GM12878 (cell line): ENCODE data around the gene MMP14. TPM values are rescaled to one million over a fixed set of nuclear protein-coding genes. Genes with fewer than 3 reads are reported as not detected.

Source experiments
- ASH2L ChIP-seq: fragments of 300-600, 200-600 bp; sonication (generic); IDR thresholded peaks from 2 replicates; pipeline ENCODE4 v1.6.1; 2017; ENCODE audit warnings: low read depth, mild to moderate bottlenecking, borderline replicate concordance
- BHLHE40 ChIP-seq, 2 experiments: fragments of 450-650 bp in 1 of 2; IDR thresholded peaks; 2 replicates each; pipeline ENCODE4 v1.6.1; 2011 to 2017; ENCODE audit warnings: low read depth in 2 of 2, borderline replicate concordance in 1 of 2, improper control_type of control experiment in 1 of 2, low read length in 1 of 2, mild to moderate bottlenecking in 1 of 2
- CREB1 ChIP-seq: IDR thresholded peaks from 2 replicates; pipeline ENCODE4 v1.6.1; 2012; ENCODE audit warnings: low read depth, mild to moderate bottlenecking, inconsistent platforms
- E4F1 ChIP-seq: fragments of 450-650 bp; IDR thresholded peaks from 2 replicates; pipeline ENCODE4 v1.6.1; 2018; ENCODE audit warnings: borderline replicate concordance, mild to moderate bottlenecking; ENCODE audit not compliant: partially characterized antibody
- EED ChIP-seq: sonication (generic); IDR thresholded peaks from 2 replicates; pipeline ENCODE4 v1.6.1; 2016; ENCODE audit warnings: antibody characterized with exemption, low read depth
- EGR1 ChIP-seq, 2 experiments: IDR thresholded peaks; 1 replicate in 1 of 2; 2 replicates in 1 of 2; pipeline ENCODE4 v1.6.1; 2011 to 2012; ENCODE audit warnings: low read depth in 2 of 2, low read length in 2 of 2, borderline replicate concordance in 1 of 2, mild to moderate bottlenecking in 1 of 2, moderate library complexity in 1 of 2
- ESRRA ChIP-seq: IDR thresholded peaks from 2 replicates; pipeline ENCODE4 v1.6.1; 2012; ENCODE audit warnings: mild to moderate bottlenecking, low read length, improper control_type of control experiment
- HDAC6 ChIP-seq: fragments of 200-600 bp; sonication (generic); IDR thresholded peaks from one replicate; pipeline ENCODE4 v1.8.0; 2017; ENCODE audit warnings: antibody characterized with exemption; ENCODE audit not compliant: unreplicated experiment
- MAX ChIP-seq: IDR thresholded peaks from 2 replicates; pipeline ENCODE4 v1.6.1; 2012; ENCODE audit warnings: low read depth, low read length, improper control_type of control experiment
- MEF2A ChIP-seq: IDR thresholded peaks from 2 replicates; pipeline ENCODE4 v1.6.1; 2011; ENCODE audit warnings: low read depth, mild to moderate bottlenecking, low read length, moderate library complexity; ENCODE audit not compliant: insufficient read depth
- MEF2B ChIP-seq: fragments of 450-650 bp; IDR thresholded peaks from 2 replicates; pipeline ENCODE4 v1.6.1; 2018; ENCODE audit warnings: mild to moderate bottlenecking, moderate library complexity; ENCODE audit not compliant: partially characterized antibody, poor library complexity, severe bottlenecking
- MTA2 ChIP-seq: fragments of 450-650 bp; IDR thresholded peaks from 2 replicates; pipeline ENCODE4 v1.6.1; 2016; ENCODE audit warnings: low read depth, mild to moderate bottlenecking, moderate library complexity
- MXI1 ChIP-seq: fragments of 150-350 bp; IDR thresholded peaks from 2 replicates; pipeline ENCODE4 v1.6.1; 2011; ENCODE audit warnings: low read depth, mild to moderate bottlenecking, inconsistent platforms, low read length, improper control_type of control experiment
- MYB ChIP-seq: fragments of 150-350 bp; IDR thresholded peaks from 2 replicates; pipeline ENCODE4 v1.6.1; 2014; ENCODE audit warnings: mild to moderate bottlenecking, low read depth, low read length, borderline replicate concordance
- NKRF ChIP-seq: fragments of 450-650 bp; conservative IDR thresholded peaks from 2 replicates; pipeline ENCODE4 v1.6.1; 2017; ENCODE audit warnings: mild to moderate bottlenecking, moderate library complexity
- PML ChIP-seq: IDR thresholded peaks from 2 replicates; pipeline ENCODE4 v1.6.1; 2012; ENCODE audit warnings: low read length, inconsistent platforms
- RB1 ChIP-seq: fragments of 450-650 bp; formaldehyde crosslinking; IDR thresholded peaks from 2 replicates; pipeline ENCODE4 v1.6.1; 2017; ENCODE audit warnings: mild to moderate bottlenecking, borderline replicate concordance
- RBBP5 ChIP-seq: fragments of 200-600 bp; sonication (generic); conservative IDR thresholded peaks from 2 replicates; pipeline ENCODE4 v1.6.1; 2016
- SP1 ChIP-seq: IDR thresholded peaks from one replicate; pipeline ENCODE4 v1.6.1; 2011; ENCODE audit warnings: low read depth, low read length
- SREBF1 ChIP-seq: IDR thresholded peaks from 2 replicates; pipeline ENCODE4 v1.6.1; 2012; ENCODE audit warnings: mild to moderate bottlenecking, low read length
- ZBTB4 ChIP-seq: fragments of 450-650 bp; formaldehyde crosslinking; IDR thresholded peaks from 2 replicates; pipeline ENCODE4 v1.4.0; 2022; ENCODE audit warnings: mild to moderate bottlenecking, moderate library complexity
- ZNF274 ChIP-seq: IDR thresholded peaks from one replicate; pipeline ENCODE4 v1.8.0; 2011; ENCODE audit not compliant: insufficient read length, insufficient read depth
- ZNF384 ChIP-seq: IDR thresholded peaks from 2 replicates; pipeline ENCODE4 v1.6.1; 2012; ENCODE audit warnings: low read depth, mild to moderate bottlenecking, low read length, improper control_type of control experiment, borderline replicate concordance
- polyA plus RNA-seq, 11 experiments: library from polyadenylated mRNA; depleted of rRNA in 4 of 11; unstranded in 6 of 11; stranded (reverse) in 5 of 11; fragments of >200 nt; fragmentation: Nextera tagmentation in 4 of 11; fragmentation: Illumina TruSeq in 1 of 11; extraction: Ambion mirVana in 4 of 11; extraction: Trizol in 1 of 11; gene quantifications; 1 replicate in 1 of 11; 2 replicates in 10 of 11; pipeline versions ENCODE4 v1.2.1 to v1.2.3, GENCODE V29; 2011 to 2016; ENCODE audit warnings: inconsistent platforms in 2 of 11, missing spikeins in 2 of 11, low read depth in 1 of 11
- total RNA-seq, 4 experiments: library from RNA; depleted of rRNA in 3 of 4; stranded (reverse); fragments of >200 nt in 3 of 4; fragmentation: Illumina TruSeq in 1 of 4; extraction: Trizol in 1 of 4; gene quantifications; 2 replicates each; pipeline versions ENCODE4 v1.2.1 to v1.2.3, GENCODE V29; 2013 to 2021

MMP14 gene
- total and polyA plus RNA-seq, 10 of the 15 experiments (the other 5 are each of a cell fraction or from before 2014, with no cell fraction given) = 0.31 to 1.9 (median 0.70) TPM; not detected in 2

DNA sequence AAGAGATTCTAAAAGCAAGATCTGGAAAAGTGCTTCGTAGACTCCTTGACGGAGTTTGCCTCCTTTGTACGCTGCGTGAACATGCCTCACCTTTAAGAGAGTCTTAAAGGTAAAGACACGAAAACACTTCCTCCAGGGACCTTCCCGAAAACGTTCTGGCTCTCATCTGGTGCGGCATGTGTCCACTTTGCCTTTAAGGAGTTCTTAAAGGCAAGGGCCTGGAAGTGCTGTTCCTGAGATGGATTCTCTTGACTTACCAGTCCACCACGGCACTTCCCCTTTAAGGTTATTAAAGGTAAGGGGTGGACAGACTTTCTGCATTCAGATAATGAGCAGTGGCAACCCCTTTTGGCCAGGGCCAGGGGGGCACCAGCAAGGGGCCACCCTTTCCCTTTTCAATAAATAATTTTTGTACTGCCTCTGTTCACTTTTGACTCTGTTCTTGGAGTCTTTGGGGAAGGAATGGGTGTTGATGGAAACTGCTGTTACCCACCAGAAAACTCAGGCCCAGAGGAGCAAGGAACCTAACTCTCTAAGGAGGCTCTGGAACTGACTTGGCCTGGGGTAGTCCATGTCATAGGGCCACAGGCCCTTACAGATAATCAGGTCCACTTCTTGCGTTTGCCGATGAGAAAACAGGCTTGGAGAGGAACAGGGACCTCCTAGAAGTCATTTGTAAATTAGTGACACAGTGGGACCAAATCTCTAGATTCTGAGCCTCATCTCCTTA is 51.0 kb downstream of the MMP14 start (continued):
- no peak for TF ChIP-seq HDAC6
- TF ChIP-seq RB1 = no peak
- peak; percentile 45 for TF ChIP-seq SP1
- no peak for TF ChIP-seq EGR1 (IDR thresholded peaks at IDR 0.05; ENCODE audit: borderline replicate concordance in 1 of 2, low read depth in 2 of 2, low read length in 2 of 2)
- TF ChIP-seq SREBF1 = no peak
- TF ChIP-seq RBBP5 = no peak
- TF ChIP-seq ZBTB4 = no peak
- no peak for TF ChIP-seq MAX
- 0 out of 2 replicates have a peak, but pooled peaks have one; percentile 21 for TF ChIP-seq NKRF
- no peak for TF ChIP-seq E4F1
- TF ChIP-seq ASH2L = no peak
- no peak for TF ChIP-seq MYB
- peak; percentile 29 to 67; a peak in 3 of 4 replicates for TF ChIP-seq BHLHE40 (IDR thresholded peaks at IDR 0.05; ENCODE audit: borderline replicate concordance in 1 of 2, low read depth in 2 of 2, low read length in 1 of 2)
- TF ChIP-seq MEF2A = no peak
- no peak for TF ChIP-seq ZNF274
- no peak; the same call in 1 of the 2 replicates for TF ChIP-seq PML
- no peak for TF ChIP-seq MEF2B
- TF ChIP-seq MTA2 = no peak
- TF ChIP-seq CREB1 = 0 out of 2 replicates have a peak, but pooled peaks have one; percentile 4
- TF ChIP-seq MXI1 = no peak
- TF ChIP-seq ESRRA = no peak
- TF ChIP-seq EED = 0 out of 2 replicates have a peak, but pooled peaks have one; percentile 21
- TF ChIP-seq ZNF384 = no peak
